Vagina (tissue), 2 donors: Measurements from ENCODE around the gene FAAH2.

Experiments
- POLR2A ChIP-seq, 2 donors: fragments of 450-650 bp; IDR thresholded peaks; one replicate each; pipeline ENCODE4 v1.6.1; 2017; ENCODE audit warnings: antibody characterized with exemption in 2 of 2, mild to moderate bottlenecking in 2 of 2, moderate library complexity in 2 of 2
- POLR2AphosphoS5 ChIP-seq, 2 donors: sonication (generic); formaldehyde crosslinking; IDR thresholded peaks; one replicate each; pipeline ENCODE4 v1.9.0; 2017; ENCODE audit warnings: antibody characterized with exemption in 2 of 2, mild to moderate bottlenecking in 2 of 2, low read depth in 1 of 2; ENCODE audit not compliant: insufficient read depth in 1 of 2
- TF ChIP-seq, protein P1 (sequence below), 3 experiments: fragments of 450-650 bp in 2 of 3; fragments of 200-600 bp in 1 of 3; sonication (generic) in 1 of 3; IDR thresholded peaks; one replicate each; pipeline ENCODE4 v1.5.1; 2017 to 2019; ENCODE audit warnings: antibody characterized with exemption in 3 of 3, mild to moderate bottlenecking in 2 of 3, moderate library complexity in 2 of 3

DNA sequence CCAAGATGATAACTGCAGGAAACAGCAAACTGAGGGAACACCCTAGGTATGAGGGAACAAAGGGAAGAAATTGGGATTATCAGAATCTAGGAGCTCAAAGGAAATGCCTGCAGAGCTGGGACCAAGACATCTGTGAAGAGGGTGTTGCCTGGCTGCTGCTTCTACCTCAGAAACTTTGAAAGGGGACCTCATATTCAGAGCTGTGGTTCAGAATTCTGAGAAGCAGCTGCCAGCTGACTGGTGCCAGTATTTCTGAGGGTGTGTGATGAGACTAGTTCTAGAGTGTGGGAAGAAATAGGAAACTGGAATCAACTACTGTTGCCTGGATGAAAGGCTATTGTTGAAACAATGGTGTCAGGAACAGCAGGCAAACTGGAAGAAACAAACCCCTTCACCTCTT is 8.5 kb downstream of the FAAH2 start:
- TF ChIP-seq POLR2A (IDR thresholded peaks at IDR 0.05) = no peak
- TF ChIP-seq, protein P1, sequence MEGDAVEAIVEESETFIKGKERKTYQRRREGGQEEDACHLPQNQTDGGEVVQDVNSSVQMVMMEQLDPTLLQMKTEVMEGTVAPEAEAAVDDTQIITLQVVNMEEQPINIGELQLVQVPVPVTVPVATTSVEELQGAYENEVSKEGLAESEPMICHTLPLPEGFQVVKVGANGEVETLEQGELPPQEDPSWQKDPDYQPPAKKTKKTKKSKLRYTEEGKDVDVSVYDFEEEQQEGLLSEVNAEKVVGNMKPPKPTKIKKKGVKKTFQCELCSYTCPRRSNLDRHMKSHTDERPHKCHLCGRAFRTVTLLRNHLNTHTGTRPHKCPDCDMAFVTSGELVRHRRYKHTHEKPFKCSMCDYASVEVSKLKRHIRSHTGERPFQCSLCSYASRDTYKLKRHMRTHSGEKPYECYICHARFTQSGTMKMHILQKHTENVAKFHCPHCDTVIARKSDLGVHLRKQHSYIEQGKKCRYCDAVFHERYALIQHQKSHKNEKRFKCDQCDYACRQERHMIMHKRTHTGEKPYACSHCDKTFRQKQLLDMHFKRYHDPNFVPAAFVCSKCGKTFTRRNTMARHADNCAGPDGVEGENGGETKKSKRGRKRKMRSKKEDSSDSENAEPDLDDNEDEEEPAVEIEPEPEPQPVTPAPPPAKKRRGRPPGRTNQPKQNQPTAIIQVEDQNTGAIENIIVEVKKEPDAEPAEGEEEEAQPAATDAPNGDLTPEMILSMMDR (IDR thresholded peaks at IDR 0.05) = no peak
- no peak for TF ChIP-seq POLR2AphosphoS5 (IDR thresholded peaks at IDR 0.05; ENCODE audit: insufficient read depth in 1 of 2, low read depth in 1 of 2)
